Neutrophil (primary cell): ENCODE results near the gene PASK.

Experiments used
- H3K27ac ChIP-seq: fragments of 200-600 bp; sonication (generic); 2 replicates; pipeline ENCODE4 v1.5.1; 2016; ENCODE audit warnings: mild to moderate bottlenecking, moderate library complexity
- H3K27me3 ChIP-seq: fragments of 200-600 bp; sonication (generic); 2 replicates; pipeline ENCODE4 v1.6.0; 2016; ENCODE audit warnings: mild to moderate bottlenecking
- H3K36me3 ChIP-seq: fragments of 200-600 bp; sonication (generic); 2 replicates; pipeline ENCODE4 v1.5.1; 2017
- H3K4me1 ChIP-seq, 2 experiments: fragments of 200-600 bp in 1 of 2; sonication (generic) in 1 of 2; 1 replicate in 1 of 2; 2 replicates in 1 of 2; pipeline versions ENCODE4 v1.5.1 to v1.6.1; 2013 to 2016; ENCODE audit warnings: low read depth in 1 of 2, low read length in 1 of 2, mild to moderate bottlenecking in 1 of 2, moderate library complexity in 1 of 2; ENCODE audit not compliant: control insufficient read depth in 1 of 2, insufficient read depth in 1 of 2
- H3K4me3 ChIP-seq, 2 experiments: fragments of 200-600 bp in 1 of 2; sonication (generic) in 1 of 2; 1 replicate in 1 of 2; 2 replicates in 1 of 2; pipeline ENCODE4 v1.5.1; 2013 to 2016; ENCODE audit warnings: low read depth in 1 of 2, low read length in 1 of 2, mild to moderate bottlenecking in 1 of 2, moderate library complexity in 1 of 2
- H3K9me3 ChIP-seq: fragments of 200-600 bp; sonication (generic); 2 replicates; pipeline ENCODE4 v1.5.1; 2016
- TF ChIP-seq, protein P1 (sequence below): fragments of 200-600 bp; sonication (generic); IDR thresholded peaks from 2 replicates; pipeline ENCODE4 v1.5.1; 2016; ENCODE audit warnings: antibody characterized with exemption

Gene PASK

DNA sequence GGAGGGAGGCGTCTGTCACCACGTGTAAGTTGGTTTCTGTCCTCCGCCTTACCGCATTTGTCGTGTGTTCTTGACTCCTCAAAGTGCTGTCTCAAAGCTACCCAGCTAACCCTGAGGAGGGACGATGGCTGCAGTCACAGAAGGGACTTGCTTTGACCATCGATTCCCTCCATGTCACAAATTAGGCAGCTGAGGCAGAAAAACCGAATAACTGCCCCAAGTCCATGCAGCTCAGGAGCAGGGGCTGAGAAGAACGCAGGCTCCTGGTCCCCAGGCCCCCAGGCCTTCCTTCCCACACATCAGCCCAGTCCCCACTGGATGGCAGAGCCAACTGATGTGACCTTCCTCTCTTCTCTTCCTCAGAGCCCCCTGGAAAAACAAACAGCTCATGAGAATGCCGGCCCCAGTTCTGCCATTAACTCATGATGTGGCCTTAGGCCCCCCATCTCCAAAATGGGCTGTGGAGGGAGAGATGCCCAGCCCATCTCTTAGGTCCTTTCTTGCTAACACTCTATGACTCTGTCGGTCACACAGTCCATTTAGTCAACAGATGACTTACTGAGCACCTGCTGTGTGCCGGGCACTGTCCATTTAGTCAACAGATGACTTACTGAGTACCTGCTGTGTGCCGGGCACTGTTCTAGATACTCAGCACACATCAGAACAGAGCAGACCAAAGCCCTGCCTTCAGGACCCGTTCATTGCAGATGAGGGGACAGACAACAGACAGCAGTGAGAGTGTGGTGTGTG is 66.8 kb downstream of the PASK start:
- Histone ChIP-seq H3K4me3 (no peak overlapping the region), H3K36me3 (peaks cover 32% of the 10 kb centered on the region), H3K27me3 (no peaks in the 10 kb centered on the region), H3K27ac (no peak overlapping the region), H3K9me3 (no peaks in the 10 kb centered on the region), H3K4me1 (no peaks in the 10 kb centered on the region)
- TF ChIP-seq, protein P1, sequence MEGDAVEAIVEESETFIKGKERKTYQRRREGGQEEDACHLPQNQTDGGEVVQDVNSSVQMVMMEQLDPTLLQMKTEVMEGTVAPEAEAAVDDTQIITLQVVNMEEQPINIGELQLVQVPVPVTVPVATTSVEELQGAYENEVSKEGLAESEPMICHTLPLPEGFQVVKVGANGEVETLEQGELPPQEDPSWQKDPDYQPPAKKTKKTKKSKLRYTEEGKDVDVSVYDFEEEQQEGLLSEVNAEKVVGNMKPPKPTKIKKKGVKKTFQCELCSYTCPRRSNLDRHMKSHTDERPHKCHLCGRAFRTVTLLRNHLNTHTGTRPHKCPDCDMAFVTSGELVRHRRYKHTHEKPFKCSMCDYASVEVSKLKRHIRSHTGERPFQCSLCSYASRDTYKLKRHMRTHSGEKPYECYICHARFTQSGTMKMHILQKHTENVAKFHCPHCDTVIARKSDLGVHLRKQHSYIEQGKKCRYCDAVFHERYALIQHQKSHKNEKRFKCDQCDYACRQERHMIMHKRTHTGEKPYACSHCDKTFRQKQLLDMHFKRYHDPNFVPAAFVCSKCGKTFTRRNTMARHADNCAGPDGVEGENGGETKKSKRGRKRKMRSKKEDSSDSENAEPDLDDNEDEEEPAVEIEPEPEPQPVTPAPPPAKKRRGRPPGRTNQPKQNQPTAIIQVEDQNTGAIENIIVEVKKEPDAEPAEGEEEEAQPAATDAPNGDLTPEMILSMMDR, result no peak

DNA sequence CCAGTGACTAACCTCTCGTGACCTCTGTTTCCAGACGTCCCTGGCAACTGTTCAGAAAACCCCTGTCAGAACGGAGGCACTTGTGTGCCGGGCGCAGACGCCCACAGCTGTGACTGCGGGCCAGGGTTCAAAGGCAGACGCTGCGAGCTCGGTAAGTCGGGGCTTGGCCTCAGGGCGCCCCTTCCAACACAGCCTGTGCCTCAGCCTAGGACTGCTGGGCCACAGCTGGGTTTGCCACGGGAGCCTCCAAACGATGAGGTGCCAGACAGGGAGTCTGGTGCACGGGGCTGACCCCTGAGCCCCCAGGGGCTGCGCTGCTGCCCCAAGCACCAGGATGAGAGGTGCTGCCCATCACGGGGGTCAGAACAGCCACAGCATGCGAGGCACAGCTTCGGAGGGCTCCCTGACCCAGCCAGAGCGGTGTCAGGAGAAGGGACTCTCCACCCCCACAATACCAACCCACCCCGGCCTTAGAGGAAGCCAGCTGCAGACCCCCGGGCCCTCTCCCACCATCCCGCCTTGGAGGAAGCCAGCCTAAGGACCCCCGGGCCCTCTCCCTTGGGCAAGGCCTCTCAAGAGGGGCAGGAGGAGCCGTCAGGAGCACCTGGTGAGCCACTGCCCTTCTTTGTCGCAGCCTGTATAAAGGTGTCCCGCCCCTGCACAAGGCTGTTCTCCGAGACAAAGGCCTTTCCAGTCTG is 67.5 kb downstream of the PASK start:
- H3K4me1 ChIP-seq, result no peaks in the 10 kb centered on the region
- H3K27ac ChIP-seq, result no peak overlapping the region
- no peaks in the 10 kb centered on the region for H3K9me3 ChIP-seq
- no peak overlapping the region for H3K4me3 ChIP-seq
- peaks cover 25% of the 10 kb centered on the region for H3K36me3 ChIP-seq
- TF ChIP-seq, protein P1, result no peak
- no peaks in the 10 kb centered on the region for H3K27me3 ChIP-seq

DNA sequence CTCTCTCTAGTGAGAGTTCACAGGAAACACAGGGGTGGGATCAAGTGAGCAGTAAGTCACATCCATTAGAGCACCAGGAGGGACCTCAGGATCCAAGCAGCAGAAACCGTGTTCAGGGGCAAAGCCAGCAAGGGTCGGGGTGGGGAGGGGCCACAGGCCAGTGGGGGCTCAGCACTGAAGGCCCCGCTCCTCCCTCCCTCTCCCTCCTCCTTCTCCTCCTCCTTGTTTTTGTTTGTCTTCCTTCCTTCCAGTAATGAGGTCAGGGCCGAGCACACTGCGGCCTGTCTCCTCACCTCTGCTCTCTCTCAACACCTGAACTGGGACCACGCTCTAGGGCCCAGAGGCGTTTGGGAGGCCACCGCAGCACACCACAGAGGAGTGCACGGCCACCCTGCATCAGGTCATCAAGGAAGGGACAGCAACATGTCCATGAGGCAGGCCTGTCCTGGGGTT is 68.1 kb downstream of the PASK start:
- no peaks in the 10 kb centered on the region for H3K9me3 ChIP-seq
- H3K4me3 ChIP-seq, result no peak overlapping the region
- TF ChIP-seq, protein P1, result no peak
- no peaks in the 10 kb centered on the region for H3K27me3 ChIP-seq
- H3K4me1 ChIP-seq, result no peaks in the 10 kb centered on the region
- H3K27ac ChIP-seq, result no peak overlapping the region
- H3K36me3 ChIP-seq, result peaks cover 19% of the 10 kb centered on the region

DNA sequence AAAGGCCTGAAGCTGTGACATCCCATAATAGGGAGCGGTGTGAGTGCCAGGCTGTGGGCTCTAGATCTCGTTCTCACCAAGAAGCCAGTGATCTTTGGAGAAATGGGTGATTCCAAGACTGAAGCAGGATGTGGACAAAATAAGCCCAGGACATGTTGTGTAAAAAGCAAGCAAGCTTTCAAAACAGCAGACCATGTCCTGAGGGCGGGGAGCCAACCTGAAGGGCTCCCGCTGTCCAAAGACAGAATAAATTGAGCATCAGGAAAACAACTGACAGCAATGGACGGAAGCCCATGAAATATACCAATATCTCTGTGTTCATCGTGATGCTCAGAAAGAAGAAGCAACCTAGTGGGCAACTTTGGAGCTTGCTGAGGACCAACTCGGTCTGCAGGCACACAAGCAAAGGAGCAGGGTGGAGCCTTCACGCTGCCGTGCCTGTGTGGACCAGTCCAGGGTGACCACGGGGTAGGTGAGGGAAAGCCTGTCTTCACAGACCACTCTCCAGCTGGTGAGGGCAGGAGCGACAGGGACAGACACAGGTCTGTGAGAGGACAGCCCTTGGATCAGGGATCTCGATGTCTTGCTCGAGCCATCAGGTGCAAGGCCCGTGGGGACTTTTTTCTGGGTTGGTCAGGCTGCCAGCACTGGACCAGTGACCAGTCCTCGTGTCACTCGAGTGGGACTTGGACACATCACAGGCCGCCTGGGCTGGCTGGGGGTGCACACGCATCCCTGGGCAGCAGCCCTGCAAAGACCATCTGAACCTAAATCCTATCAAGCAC is 68.7 kb downstream of the PASK start:
- Histone ChIP-seq H3K9me3 (no peaks in the 10 kb centered on the region), H3K27me3 (no peaks in the 10 kb centered on the region), H3K27ac (no peak overlapping the region), H3K4me1 (no peaks in the 10 kb centered on the region), H3K36me3 (peaks cover 16% of the 10 kb centered on the region), H3K4me3 (no peak overlapping the region)
- TF ChIP-seq, protein P1, result no peak

DNA sequence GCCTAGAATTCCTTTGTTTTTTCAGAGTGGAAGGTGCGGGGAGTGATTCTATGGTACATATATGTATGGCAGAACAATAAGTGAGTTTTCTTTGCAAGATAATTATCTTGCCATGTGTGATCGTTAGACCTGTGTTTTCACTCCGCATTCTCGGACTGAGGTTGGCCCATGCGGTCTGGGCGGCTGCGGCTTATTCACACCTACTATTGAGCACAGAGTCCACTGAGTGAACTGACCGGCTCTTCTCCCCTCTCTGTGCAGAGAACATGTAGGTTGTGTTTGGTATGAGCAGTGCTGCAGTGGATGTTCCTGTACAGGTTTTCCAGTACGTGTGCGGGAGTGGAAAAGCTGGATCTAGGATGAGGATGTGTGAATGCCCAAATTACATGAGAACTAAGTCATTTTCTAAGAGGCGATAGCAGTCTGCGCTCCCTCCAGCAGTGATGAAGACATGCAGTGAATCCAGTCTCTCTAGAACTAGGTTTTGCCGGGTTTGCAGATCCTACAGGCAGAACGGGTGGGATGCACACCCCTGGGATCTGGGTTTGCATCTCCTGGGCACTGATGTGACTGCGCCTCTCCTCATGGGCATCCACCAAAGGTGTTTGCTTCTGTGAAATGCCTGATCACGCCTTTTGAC is 74.3 kb downstream of the PASK start:
- no peak overlapping the region for H3K4me3 ChIP-seq
- TF ChIP-seq, protein P1, result no peak
- H3K36me3 ChIP-seq, result peaks cover 19% of the 10 kb centered on the region
- H3K4me1 ChIP-seq, result no peaks in the 10 kb centered on the region
- H3K27me3 ChIP-seq, result no peaks in the 10 kb centered on the region
- H3K9me3 ChIP-seq, result no peaks in the 10 kb centered on the region
- no peak overlapping the region for H3K27ac ChIP-seq
